Body of pancreas (tissue), 4 donors: Measurements from ENCODE around the gene SRGAP1.

ENCODE experiments used
- POLR2A ChIP-seq, 3 donors: fragments of 450-650 bp; IDR thresholded peaks; one replicate each; pipeline ENCODE4 v1.6.1; 2016; ENCODE audit warnings: antibody characterized with exemption in 3 of 3, mild to moderate bottlenecking in 2 of 3
- TF ChIP-seq, protein P1 (sequence below), 7 experiments: fragments of 450-650 bp in 4 of 7; fragments of 200-600 bp in 3 of 7; sonication (generic) in 3 of 7; IDR thresholded peaks; one replicate each; pipeline ENCODE4 v1.5.1; 2016 to 2019; ENCODE audit warnings: antibody characterized with exemption in 7 of 7

DNA sequence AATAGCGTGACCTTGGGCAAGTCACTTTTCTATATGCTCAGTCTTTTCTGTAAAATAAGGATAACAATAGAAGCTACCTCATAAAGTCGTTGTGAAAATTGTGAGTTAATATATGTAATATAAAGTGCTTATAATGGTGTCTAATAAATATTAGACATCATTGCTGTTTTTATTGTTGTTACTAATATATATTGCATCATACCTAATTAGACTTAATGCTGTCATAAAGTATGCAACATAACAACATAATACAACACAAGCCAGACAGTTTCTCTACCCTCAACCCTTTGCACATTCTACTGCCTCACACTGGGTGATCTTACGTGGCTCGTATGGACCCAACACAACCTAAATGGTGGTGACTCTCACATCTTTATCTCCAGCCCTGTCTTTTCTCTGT lies 240.7 kb downstream of the SRGAP1 start:
- TF ChIP-seq, protein P1, sequence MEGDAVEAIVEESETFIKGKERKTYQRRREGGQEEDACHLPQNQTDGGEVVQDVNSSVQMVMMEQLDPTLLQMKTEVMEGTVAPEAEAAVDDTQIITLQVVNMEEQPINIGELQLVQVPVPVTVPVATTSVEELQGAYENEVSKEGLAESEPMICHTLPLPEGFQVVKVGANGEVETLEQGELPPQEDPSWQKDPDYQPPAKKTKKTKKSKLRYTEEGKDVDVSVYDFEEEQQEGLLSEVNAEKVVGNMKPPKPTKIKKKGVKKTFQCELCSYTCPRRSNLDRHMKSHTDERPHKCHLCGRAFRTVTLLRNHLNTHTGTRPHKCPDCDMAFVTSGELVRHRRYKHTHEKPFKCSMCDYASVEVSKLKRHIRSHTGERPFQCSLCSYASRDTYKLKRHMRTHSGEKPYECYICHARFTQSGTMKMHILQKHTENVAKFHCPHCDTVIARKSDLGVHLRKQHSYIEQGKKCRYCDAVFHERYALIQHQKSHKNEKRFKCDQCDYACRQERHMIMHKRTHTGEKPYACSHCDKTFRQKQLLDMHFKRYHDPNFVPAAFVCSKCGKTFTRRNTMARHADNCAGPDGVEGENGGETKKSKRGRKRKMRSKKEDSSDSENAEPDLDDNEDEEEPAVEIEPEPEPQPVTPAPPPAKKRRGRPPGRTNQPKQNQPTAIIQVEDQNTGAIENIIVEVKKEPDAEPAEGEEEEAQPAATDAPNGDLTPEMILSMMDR (IDR thresholded peaks at IDR 0.05): no peak
- no peak for TF ChIP-seq POLR2A (IDR thresholded peaks at IDR 0.05)
